HT-29 (cell line): ENCODE measurements around the gene DHRS3. TPM values are rescaled to one million over a fixed set of nuclear protein-coding genes. Genes with fewer than 3 reads are reported as not detected.
"Not testable (repeated sequence)": the region's sequence is repeated elsewhere in the genome, so short reads cannot be mapped to it uniquely, and the experiment has no call there.

ENCODE experiments used
- DNase-seq: peaks from one replicate; pipeline ENCODE4 v3.0.0-alpha.2; 2015; ENCODE audit warnings: low spot score
- total RNA-seq: library from RNA; depleted of rRNA; stranded (reverse); fragments of >200 nt; shearing (Covaris generic); gene quantifications from 2 replicates; pipeline ENCODE4 v1.2.3, GENCODE V29; 2014; rRNA removed

Gene DHRS3, protein sequence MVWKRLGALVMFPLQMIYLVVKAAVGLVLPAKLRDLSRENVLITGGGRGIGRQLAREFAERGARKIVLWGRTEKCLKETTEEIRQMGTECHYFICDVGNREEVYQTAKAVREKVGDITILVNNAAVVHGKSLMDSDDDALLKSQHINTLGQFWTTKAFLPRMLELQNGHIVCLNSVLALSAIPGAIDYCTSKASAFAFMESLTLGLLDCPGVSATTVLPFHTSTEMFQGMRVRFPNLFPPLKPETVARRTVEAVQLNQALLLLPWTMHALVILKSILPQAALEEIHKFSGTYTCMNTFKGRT
- 84.8 and 90.2 TPM in 2 replicates for total RNA-seq

DNA sequence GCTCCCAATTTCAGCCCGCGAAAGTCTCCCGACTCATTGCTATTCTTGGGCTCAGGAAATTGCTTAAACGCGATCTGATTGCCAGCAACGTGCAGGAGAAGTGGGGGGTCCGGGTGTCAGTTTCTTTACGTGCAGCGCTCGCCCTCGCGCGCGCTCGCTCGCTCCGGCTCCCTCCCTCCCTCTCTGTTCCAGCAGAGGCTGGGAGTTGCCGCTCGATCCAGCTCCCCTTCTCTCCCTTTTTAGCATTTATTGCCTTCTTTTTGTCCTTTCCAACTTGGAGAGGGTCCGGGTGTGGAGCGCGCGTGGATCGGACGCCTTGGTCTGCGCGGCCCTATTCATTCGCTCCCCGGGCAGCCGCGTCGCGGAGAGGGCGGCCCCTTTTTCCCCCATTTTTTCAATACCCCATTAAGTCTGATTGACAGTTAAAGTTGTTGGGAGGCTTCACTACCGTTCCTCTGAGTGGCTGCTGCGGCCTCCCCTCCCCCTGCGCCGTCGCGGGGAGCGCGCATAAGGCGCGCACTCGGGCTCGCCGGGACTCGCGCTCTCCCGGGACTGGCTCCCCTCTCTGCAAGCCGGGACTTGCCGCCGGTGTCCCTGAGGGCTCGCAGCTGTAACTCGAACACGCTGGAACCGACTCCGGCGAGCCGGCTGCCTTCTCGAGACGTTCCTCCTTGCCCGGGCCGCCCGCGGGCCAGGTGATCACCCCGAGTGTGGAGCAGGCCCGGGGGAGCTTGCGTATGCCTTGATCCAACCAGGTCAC lies at the start of gene DHRS3:
DHRS3 (minus strand) TSS at position 310 of the 760 bp plus-strand sequence. CDS start 862 bp downstream, outside the sequence.
- DNase-seq, result peak; percentile 89

DNA sequence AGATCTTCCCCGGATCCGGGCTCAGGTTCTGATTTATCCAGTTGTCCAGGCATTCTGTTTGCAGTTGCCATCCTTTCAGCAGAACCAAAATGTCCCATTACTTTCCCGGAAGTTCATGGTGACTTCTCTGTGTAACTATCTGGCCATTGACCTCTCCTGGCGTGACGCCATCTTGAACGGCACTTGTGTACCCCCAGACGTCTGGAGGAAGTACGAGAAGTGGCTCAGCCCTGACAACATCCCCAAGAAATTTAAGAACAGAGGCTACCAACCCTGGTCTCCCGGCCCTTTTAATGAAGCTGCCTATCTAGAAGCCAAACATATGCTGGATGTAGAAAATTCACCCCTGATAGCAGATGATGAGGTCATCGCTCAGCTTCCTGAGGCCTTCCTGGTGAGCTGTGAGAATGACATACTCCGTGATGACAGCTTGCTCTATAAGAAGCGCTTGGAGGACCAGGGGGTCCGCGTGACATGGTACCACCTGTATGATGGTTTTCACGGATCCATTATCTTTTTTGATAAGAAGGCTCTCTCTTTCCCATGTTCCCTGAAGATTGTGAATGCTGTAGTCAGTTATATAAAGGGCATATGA lies 48.2 kb upstream of the DHRS3 start:
- DNase-seq, result no peak

DNA sequence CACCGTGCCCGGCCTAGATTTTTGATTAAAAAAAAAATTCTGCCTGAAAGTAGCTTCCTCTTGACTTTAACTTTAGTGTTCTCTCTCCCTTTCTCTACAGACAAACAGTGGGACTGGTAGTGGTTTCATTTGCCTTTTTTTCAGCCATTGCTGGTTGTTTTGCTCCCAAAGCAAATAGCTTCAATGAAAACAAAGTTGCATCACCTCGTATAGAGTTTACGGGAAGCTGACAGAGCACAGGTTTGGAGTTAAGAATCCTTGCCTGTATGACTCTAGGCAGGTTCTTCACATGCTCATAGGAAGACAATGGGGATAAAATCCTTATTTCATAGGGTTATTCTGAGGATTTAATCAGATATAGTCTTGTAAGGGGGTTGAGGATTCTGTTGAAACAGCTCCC lies 47.5 kb upstream of the DHRS3 start:
- DNase-seq, result no peak

DNA sequence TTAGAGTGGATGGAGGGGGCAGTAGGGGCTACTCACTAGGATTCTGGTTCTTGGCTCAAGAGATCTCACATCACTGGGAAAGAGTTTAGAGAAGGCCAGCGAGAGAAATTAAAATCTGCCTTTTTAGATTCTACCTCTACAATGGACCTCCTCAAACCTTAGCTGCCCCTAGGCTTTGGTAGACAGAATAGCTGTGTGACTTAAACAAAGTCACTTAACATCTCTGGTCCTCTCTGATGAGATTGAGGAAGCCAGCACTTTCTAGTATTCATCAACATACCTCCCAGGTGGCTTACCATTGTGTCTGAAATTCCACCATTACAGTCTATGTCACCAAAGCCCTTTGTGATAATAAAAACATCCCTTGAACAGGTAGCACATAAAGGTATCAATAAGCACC lies 44.5 kb upstream of the DHRS3 start:
- DNase-seq, result no peak

DNA sequence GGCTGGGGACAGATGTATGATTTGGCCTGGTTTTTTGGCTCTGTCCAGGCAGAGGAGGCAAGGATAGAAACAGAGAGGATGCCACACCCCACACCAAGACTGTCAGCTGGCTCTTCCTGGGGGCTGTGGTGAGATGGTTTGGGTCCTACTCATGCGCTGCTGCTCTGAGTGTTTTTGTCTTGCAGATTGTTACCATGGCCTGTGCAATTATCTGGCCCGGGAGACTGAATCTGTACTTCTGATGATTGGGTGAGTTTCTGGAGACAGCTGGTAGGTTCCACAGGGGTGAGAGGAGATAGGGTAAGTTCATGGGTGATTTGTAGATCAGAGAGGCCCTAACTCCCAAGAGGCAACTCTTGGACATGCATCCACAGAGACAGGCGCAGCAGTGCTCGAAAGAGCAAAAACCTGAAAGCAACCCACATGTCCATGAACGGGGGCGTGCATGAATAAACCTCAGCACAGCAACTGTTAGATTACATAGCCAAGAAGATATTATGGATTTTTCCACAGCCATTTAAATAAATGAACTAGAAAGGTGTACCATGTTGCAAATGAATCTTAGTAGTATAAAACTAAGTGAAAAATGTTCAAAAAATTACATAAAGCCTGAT lies 43.7 kb upstream of the DHRS3 start:
- DNase-seq, result no peak

DNA sequence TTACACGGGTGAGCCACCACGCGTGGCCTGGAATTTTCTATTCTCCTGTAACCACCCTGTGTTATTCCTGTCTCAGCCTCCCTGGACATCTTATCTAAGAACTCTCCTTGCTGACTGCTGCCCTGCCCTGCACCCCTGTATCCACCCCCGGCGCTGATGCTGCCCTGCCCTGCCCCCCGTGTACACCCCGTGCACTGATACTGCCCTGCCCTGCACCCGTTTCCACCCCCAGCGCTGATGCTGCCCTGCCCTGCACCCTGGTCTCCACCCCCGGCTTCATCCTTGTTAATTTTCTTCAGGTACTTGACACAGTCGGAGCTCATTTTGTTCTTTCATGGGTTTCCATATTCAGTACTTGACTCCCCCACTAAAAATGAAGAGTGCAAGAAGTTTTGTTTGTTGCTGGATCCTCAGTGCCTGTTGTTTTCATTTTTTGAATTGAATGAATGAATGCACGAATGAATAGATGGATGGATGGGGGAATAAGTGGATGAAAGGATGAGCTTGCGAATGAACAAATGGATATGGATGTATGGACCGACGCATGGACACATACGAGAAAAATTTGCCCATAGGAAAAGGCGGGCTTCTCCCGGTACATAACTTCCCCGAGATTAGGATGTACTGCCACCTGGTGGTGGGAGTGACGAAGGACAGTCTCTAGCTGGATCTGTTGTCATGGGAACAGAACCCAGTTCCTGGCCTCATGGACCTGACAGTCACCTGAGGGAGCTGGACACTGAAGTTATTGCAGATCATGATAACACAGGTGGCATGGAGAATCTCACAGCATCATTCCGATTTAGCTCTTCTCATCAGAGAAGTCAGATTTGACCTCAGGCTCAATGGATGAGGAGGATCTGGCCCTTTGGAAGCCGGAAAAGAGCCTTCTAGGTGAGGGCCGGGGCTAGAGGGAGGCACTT lies 40.8 kb upstream of the DHRS3 start:
- peak; percentile 86 for DNase-seq

DNA sequence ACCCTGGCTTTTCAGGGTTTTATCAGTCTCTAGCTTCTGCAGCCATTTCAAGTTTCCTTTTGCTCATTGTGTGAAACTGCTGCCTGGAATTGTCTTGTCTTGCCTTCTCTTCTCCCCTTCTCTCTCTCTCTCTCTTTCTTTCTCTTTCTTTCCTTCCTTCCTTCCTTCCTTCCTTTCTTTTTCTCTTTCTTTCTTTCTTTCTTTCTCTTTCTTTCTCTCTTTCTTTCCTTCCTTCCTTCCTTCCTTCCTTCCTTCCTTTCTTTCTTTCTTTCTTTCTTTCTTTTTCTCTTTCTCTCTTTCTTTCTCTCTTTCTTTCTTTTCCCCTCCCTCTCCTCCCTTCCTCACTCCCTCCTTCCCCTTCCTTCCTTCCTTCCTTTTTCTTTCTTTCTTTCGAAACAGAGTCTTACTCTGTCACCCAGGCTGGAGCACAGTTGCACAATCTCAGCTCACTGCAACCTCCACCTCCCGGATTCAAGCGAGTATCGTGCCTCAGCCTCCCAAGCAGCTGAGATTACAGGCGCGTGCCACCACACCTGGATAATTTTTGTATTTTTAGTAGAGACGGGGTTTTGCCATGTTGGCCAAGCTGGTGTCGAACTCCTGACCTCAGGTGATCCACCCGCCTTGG lies 40.0 kb upstream of the DHRS3 start:
- not testable (repeated sequence) for DNase-seq

DNA sequence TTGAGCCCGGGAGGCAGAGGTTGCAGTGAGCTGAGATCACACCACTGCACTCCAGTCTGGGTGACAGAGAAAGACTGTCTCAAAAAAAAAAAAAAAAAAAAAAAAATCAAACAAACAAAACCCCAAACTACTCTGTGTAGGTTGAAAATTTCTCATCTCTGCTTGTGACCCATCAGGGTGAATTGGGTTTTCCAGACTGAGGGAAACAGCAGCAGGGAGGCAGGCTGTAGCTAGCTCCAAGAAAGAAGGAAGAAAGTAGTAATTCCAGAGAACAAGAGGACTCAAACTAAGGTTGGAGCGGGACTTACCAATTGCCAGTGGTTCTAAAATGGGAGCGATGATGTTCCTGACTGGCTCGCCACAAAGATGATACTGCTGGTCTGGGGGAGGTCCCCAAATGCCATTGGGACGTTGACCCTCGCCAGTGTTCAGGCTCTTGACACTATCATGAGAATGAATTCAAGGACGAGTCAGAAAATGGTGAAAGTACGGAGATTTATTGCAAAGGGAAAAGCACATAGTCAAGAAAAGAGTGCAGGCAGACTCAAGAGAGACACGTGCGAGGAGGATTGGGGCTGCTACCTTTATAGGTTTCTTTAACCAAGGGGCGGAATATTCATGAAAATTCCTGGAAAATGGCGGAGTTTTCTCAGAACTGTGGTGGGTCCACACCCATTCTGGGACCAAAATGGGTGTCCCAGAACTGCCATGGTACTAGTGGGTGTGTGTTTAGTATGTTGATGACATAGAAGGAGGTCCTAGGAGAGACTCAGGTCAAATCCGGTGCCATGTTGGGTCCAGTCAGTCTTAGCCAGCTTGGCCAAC lies 39.3 kb upstream of the DHRS3 start:
- DNase-seq, result no peak

DNA sequence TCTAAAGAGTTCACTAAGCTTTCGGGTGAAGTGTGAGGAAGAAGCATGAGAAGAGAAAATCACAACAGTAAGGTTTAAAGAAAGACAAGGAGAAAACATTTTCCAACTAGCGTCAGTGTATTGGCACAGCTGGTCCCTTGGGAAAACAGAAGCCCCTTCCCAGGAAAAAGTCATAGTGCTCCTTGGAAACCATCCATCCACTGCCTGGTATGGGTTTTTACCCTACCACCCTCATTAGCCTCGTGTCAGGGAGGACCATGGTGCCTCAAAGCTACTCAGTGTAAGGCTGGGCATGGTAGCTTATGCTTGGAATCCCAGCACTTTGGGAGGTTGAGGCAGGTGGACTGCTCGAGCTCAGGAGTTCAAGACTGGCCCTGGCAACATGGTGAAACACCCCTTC lies 38.6 kb upstream of the DHRS3 start:
- DNase-seq, result no peak

DNA sequence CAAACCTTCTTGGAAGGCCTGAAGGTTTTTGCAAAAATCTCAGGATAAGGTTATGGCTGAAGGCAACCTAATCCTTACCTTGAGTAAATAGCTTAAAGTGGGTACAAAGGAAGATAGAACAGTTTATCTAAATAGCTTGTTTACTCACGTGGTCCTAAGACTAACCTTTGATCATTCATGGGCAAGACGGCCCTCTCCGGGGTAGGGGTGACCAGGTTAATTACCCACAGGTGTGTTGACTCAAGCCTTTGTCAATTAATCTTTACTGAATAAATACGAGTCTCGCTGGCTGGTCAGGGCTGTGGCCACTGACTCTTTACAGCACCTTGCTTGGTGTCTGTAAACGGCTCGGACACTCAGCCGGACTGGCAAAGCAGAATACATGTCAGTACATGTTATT lies 36.6 kb upstream of the DHRS3 start:
- DNase-seq, result peak; percentile 62

DNA sequence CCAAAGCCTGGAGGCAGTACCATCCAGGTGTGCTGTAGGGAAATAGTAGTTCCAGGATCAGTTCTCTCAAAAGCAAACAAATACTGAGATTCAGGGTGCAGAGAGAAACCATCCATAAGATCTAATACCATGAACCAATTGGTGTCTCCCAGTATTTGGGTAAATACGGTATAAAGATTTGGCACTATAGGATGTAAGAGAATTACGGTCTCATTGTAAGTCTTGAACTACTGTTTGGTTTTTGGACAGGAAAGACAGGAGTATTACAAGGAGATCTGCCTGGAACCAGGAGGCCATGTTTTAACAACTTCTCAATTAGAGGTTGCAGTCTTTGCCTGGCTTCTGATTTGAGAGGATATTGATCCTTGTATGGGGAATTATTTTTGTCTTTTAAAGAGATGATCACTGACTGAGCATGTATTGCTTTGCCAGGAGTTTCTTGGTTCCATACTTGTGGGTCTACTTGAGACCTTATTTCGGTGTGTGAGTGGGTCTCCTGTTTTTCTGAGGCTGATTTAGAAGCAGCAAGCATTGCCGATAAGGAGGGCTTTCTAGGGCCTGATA lies 36.1 kb upstream of the DHRS3 start:
- DNase-seq, result peak; percentile 55

DNA sequence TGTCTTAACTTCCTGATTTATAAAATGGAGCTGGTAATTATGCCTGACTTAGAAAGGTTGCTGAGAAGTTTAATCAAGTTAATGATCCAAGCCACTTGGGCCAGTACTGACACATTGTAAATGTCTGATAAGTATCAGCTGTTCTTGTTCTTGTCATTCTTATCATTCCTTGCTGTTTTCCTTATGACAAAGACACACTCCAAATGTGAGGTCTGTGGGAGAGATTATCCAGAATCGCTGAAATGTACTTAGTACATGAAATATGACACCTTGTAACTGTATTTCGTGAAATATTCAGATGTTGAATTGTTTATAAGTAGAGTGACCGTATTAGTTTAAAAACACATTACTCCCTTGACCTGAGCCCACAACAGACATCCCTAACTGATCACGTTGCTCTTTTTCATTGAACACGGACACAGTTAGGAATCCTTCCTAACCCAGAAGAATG lies 32.0 kb upstream of the DHRS3 start:
- DNase-seq, result no peak

DNA sequence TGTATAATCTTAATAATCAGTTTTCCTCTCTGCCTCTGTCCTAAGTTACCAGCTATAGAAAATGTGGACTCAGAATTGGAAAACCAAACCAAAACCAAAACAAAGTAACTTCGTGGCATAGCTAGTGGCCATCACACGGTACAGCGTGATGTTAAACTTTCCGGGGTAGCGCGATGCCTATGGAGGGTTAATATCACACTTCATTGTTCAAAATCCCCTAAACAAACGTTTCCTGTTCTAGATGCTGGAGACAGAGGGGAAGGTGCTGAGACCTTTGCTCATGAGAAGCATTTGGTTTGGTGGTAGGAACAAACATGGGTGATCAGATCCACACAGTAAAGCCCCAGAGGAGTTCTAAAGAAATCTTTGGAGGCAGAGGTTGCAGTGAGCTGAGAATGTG lies 30.7 kb upstream of the DHRS3 start:
- DNase-seq, result no peak

DNA sequence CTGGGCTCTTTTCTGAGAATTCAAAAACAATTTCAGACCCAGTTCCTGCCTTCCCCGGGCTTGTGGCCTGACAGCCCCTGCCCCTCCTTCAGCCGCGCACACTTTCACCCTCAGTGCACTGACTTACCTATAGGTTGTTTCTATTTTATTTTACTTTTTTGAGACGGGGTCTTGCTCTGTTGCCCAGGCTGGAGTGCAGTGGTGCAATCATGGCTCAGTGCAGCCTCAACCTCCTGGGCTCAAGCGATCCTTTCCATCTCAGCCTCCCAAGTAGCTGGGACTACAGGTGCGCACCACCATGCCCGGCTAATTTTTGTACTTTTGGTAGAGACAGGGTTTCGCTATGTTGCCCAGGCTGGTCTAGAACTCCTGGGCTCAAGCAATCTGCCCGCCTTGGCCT lies 27.4 kb upstream of the DHRS3 start:
- not testable (repeated sequence) for DNase-seq

DNA sequence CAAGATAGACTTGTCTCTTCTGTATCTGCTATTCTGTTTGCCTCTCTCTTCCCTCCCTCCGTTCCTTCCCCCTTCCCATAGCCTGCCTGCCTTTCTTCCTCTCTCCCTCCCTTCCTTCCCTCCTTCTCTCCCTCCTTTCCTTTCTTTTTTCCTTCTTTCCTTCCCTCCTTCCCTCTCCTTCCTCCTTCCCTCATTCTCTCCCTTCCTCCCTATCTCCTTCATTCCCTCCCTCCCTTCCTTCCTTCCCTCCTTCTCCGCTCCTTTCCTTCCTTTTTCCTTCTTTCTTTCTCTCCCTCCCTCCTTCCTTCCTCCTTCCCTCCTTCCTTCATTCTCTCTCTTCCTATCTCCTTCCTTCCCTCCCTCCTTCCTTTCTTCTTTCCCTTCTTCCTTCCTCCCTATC lies 26.8 kb upstream of the DHRS3 start:
- DNase-seq, result no peak

DNA sequence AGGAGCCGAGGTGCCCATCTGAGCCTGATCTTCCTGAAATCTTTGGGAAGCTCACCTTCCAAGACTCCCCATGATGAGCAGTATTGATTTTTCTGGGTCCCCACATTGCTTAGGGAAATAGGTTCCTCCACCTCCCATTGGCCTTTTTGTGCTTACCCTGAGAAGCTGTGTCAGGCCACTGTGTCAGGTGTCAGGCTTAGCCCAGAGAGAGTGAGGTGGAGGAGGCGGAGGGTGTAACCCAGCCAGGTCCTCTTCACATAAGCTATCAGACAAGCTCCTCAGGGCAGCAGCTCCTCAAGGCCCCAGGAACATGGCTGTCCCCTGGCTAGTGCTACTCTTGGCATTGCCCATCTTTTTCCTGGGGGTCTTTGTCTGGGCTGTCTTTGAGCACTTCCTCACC lies 26.2 kb upstream of the DHRS3 start:
- no peak for DNase-seq

DNA sequence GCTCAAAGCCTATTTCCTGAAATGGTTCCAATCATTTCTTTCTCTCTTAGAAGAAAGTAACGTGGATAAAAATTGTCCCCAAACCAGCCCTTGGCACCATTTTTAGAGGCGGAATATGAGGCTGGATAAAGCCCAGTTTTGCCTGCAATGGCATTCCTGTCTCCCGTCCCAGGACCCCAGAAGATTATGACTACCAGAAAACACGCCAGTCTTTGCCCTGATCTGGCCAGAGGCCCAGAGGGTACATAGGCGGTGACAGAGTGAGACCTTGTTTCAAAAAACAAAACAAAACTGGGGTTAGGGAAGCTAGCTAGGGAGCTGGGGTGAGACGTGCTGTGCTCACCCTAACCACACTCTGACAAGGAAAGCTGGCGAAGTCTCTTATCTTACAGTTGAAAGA lies 25.8 kb upstream of the DHRS3 start, which contains the start of gene AADACL4:
AADACL4 (plus strand) TSS at position 301 of the 400 bp plus-strand sequence. CDS start 462 bp downstream, outside the sequence.
- no peak for DNase-seq

DNA sequence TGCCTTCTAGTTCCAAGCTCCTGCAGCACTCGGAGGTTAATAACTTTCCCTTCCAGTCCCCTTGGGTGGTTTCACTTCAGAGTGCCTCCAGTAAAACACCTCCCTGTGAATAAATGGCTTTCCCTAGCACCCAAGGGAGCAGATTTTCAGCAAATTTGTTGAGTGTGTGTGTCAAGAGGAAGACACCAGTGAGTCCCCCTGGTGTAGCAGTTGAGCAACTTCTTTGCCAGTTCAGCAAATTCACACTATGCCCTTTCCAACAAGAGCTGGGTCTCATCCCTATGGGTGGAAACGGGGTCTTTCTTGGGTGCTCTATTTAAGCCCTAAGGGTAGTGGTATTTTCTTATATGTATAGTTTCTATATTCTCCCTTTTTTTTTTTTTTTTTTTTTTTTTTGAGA lies 25.1 kb upstream of the DHRS3 start:
- no peak for DNase-seq

DNA sequence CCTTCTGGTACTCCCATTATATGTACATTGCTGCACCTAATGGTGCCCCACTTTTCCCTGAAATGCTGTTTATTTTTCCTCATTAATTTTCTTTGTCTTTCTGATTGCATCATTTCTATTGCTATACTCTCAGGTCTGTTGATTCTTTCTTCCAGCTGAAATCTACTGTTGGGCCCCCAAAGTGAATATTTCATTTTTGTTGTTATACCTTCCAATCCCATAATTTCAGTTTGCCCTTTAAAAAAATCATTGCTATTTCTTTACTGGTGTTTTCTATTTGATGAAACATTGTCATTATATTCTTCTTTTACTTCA lies 22.9 kb upstream of the DHRS3 start:
- no peak for DNase-seq
